Measurements from ENCODE around the gene CRYGD.
"Not testable (repeated sequence)": the region's sequence is repeated elsewhere in the genome, so short reads cannot be mapped to it uniquely, and the experiment has no call there.

GRCh38 chr2:208124013-208124715 is at the start of gene CRYGD:
- not testable (repeated sequence) for TF ChIP-seq EZH2 (IDR thresholded peaks at IDR 0.05; ENCODE audit: low read length, missing control alignments)
- TF ChIP-seq, protein P1, sequence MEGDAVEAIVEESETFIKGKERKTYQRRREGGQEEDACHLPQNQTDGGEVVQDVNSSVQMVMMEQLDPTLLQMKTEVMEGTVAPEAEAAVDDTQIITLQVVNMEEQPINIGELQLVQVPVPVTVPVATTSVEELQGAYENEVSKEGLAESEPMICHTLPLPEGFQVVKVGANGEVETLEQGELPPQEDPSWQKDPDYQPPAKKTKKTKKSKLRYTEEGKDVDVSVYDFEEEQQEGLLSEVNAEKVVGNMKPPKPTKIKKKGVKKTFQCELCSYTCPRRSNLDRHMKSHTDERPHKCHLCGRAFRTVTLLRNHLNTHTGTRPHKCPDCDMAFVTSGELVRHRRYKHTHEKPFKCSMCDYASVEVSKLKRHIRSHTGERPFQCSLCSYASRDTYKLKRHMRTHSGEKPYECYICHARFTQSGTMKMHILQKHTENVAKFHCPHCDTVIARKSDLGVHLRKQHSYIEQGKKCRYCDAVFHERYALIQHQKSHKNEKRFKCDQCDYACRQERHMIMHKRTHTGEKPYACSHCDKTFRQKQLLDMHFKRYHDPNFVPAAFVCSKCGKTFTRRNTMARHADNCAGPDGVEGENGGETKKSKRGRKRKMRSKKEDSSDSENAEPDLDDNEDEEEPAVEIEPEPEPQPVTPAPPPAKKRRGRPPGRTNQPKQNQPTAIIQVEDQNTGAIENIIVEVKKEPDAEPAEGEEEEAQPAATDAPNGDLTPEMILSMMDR (conservative IDR thresholded peaks at IDR 0.05 in 1 of 2, IDR thresholded peaks at IDR 0.05 in 1 of 2; ENCODE audit: low read depth in 1 of 2, low read length in 2 of 2) = not testable (repeated sequence)

All from fibroblast of lung (primary cell).